NCI-H1048 (cell line): ENCODE results near the gene TSPAN3.

ENCODE experiments used
- DNase-seq: peaks from one replicate; lab custom pipeline; 2025; lab: John Stamatoyannopoulos, UW

Gene TSPAN3

DNA sequence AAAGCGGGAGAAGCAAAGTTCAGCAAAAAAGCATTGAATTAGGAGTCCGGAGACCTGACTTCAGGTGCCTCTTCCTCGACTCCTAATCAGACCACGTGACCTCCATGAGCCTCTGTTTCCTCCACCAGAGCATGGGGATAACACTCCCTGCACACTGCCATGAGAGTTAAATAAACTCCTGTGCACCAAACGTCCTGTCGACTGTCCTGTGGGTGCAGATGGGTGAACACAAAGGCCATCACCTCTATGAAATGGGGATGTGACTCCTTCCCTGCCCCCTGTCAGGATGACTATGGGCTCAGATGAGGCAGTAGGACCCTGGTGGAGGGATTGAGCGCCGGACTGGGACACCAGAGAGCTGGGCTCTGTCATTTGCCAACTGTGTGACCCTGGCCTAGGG lies 13.5 kb upstream of the TSPAN3 start:
- DNase-seq, result no peak

DNA sequence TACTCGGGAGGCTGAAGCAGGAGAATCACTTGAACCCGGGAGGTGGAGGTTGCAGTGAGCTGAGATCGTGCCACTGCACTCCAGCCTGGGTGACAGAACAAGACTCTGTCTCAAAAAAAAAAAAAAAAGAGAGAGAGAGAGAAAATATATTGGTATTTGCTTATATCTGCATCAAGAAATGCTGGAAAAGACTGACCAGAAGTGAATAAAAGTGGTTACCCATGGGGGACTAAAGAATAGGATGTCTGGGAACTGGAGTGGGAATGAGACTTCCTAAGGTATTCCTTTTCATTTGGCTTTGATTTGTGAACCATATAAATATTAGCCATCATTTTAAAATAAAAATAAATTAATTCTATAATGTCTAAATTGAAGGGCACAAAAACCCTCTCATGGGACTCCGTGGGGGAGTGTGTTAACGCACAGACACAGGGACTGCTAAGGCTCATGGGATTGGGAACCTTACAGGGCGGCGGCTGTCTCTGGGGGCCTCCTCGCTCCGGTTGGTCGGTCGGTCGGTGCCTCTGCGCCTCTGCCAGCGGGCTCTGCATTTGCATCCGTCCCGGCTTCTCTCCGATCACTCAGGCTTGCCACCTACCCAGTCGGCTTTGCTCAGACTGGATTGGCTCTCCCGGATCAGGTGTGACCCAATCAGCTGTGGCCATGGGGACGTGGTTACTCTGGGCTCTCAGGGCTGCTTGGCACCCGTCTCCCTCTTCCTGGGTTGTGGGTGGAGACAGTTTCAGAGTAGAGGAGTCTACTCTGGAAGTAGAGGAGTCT lies 12.7 kb upstream of the TSPAN3 start:
- peak; percentile 95 for DNase-seq

DNA sequence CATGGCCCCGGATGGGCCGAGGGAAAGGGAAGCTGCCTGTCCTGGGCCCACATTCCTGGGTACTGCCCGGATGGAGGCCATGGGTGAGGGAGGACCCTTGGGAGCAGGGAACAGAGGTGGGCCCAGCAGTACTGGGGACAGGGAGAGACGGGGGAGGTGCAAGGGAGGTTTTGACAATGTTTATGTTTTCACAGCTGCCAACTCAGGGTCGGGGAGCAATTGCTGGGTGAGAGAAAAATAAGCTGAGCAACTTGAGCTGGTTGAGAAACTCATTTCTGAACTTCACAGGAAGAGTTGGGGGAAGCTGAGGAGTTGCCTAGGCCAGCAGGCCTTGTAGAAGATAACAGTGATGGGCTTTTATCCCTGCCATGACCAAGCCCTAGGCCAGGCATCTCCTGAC lies 11.1 kb upstream of the TSPAN3 start:
- DNase-seq, result no peak

DNA sequence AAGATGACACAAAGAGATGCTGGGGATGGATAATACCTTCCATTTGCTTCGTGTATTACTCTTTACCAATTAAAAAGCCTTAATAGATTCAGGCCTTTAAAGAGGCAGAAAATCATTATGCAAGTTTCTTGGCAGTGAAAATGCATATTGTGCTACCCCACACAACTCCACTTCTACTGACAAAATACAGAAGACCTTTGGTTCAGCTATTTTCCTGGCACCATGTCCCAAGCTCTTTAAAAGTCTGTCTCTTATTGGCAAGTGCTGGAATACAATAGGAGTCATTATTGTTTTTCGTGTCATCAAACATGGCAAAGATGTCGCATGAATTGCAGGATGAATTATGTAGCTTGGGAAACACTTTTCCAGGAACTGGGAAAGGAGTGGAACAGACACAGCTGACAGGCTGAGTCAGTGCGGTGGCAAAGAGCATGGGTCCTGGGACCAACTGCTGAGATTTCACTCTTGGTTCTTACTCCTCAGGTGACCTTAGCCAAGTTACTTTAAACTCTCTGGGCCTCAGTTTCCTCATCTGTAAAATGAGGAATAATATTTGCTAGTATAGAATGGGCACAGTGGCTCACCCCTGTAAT lies 5.5 kb upstream of the TSPAN3 start:
- DNase-seq, result no peak

DNA sequence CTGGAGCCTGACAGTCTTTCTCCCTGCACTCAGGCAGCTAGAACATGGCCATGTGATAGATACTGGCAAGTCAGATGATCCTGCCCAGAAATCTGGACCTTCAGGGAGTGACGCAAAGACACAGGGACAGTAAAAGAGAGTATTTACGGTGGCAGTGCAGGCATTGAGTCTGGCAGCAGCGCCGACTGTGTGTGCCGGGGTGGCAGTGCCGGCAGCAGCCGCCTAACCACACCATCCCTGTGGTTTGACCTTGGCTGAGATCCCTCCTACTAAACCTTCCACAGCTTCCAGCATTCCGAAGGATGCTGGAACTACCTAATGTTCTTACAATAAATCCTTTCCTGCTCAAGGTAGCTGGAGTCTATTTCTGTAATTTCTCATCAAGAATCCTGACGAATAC lies 4.6 kb upstream of the TSPAN3 start:
- no peak for DNase-seq

DNA sequence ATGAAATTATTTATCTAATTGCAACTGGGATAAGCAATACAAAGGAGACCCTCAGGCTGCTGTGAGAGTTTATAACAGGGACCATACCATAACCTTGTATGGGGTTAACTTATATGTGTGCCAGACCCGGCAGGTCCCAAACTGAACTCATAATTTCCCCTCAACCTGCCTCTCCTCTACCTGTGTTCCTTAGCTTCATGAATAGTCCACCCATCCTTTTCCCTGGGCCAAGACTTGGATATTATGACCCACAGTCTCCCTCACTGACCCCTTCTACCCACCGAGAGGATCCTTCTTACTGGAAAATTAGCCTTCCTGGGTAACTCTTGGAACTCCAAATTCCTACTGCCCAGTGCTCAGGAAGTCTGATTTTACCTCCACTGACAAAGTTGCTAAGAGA lies 3.4 kb upstream of the TSPAN3 start:
- DNase-seq, result no peak

DNA sequence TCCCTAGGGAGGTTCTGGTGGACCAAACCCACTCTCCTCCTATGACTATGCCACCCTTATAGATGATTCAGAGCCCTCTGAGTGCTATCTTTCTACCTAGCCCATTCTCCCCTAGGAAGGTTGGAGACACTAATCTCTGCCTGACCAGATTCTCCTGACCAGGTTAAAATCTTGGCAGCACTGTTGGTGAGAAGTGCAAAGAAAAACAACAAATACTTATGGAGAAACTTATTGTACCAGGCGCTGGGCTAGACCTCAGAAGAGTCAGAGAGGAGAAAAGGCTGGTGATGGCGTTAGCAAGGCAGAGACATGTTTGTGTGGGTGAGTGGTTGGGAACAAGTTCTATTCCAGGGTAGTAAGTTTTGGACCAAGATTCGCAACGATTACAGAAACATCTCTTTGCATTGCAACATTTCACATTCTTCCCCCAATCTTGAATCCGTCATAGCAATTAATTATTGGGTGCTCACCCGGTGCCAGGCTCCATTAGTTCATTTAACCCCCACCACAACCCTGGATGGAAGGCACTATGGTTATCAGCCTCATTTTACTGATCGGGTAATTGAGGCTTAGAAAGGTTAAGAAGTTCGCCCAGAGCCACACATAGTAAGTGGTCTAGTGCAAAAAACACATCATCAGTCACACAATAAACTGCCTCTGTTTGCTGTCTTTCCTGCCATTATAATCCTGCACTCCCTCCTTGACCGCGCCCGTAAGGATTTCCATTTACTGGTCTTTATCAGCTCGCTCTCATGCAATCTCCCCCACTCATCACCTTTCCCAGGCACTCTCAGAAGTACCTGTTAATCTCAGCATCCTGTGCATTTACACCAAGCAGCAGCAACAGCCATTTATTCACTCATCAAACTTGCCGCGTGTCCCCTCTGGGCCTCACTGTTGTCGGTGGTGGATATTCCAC lies 655 bp upstream of the TSPAN3 start:
- no peak for DNase-seq

DNA sequence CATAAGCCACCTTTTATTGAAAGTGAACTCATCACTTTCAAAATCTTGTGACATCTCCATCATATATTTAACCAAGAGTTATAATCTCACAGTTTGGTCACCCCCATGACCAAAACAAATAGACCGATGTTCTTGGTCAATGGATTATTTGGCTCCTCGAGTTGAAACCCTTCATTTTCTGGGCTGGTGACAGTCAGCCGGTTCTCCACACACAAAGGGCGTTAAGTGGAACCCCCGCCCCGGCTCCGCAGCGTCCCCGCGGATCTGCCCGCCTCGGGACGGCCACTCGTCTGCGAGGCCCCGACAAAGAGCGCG lies 772 bp downstream of the TSPAN3 start:
- no peak for DNase-seq

DNA sequence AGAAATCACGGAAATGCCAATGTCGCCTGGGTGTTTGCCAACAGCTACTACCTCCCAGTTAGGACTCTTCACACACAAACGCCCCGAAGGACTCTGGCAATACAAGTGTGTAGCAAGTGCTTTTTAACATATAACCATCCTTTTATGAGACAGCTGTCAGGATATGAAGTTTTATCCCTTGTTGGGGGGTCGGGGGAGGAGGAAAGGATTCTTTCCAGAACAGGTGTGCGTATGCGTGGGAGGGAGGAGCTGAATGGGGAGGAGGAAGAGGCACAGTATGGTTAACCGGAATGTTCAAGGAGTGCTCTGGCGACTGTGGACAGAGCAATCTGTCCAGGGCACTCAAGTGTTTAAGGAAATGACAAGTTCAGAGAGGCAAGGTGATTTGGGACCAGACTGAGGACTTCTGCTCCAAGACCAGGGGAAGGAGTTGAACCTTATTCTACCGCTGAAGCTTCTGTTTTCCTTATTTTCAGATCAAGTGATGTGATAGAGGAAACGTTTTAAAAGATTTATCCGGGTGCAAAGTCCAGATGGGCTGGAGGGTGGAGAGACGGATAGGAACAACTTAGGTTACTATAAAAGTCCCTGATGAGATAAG lies 1.3 kb downstream of the TSPAN3 start:
- no peak for DNase-seq

DNA sequence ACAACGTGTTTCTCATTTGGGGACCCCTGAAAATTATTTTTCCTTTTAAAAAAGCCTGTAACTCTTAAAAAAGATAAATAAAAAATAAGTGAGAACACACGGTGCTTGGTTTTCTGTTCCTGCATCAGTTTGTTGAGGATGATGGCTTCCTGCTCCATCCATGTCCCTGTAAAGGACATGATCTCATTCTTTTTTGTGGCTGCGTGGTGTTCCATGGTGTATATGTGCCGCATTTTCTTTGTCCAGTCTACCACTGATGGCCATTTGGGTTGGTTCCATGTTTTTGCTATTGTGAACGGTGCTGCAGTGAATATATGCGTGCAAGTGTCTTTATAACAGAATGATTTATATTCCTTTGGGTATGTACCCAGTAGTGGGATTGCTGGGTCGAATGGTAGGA lies 2.3 kb downstream of the TSPAN3 start:
- DNase-seq, result no peak

DNA sequence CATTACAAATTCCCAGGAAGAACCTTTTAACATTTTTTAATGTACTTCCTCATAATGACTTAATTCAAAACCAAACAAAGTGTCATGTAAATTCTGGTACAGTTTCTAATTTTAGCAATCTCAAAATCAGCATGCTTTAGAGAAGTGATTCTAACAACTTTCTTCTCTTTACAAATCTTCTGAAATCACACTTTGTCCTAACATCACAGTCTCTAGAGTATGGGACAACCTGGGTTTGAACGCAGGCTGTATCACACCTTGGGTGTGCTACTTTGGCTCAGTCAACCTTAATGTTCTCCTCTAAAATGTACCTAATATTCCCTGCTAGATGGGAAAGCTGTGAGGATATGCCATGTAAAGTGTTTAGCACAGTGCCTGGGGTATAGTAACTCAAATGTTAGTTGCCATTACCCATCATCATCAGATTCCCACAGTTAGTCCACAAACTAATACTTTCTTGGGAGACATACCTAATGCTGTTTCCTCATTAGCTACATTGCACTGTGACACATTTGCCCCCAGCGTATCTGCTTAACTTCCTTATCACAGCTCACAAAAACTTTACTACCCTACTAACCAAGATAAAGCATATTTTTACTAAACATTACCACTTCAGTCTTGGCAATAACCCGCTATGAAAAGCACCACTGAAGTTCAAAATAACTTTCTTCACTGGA lies 3.1 kb downstream of the TSPAN3 start:
- no peak for DNase-seq

DNA sequence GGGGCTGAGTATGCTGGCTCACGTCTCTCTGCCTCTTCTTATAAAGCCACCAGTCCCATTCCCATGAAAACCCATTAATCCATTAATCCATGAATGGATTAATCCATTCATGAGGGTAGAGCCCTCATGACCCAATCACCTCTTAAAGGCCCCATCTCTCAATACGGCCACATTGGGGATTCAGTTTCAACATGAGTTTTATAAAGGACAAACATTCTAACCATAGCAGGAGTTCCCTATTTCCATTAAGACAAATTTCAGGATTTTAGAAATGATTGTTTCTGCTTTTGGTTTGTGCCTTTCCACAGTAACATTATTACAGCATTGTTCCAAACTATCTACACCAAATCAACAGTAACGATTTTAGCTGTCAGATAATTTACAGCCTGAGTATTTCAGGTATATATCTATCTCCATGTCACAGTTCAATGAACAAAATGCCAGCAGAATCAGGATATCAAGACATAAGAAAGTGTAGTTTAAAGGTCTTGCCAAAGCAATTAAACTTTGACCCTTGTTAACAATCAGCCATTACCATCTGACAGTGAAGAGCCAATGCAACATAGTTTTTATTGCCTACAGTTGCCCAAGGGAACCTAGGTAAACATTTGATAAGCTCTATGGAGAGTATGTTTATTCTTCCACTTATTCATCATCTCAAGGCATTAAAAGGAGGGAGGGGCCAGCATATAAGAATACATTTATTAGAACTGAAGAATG lies 3.8 kb downstream of the TSPAN3 start:
- no peak for DNase-seq

DNA sequence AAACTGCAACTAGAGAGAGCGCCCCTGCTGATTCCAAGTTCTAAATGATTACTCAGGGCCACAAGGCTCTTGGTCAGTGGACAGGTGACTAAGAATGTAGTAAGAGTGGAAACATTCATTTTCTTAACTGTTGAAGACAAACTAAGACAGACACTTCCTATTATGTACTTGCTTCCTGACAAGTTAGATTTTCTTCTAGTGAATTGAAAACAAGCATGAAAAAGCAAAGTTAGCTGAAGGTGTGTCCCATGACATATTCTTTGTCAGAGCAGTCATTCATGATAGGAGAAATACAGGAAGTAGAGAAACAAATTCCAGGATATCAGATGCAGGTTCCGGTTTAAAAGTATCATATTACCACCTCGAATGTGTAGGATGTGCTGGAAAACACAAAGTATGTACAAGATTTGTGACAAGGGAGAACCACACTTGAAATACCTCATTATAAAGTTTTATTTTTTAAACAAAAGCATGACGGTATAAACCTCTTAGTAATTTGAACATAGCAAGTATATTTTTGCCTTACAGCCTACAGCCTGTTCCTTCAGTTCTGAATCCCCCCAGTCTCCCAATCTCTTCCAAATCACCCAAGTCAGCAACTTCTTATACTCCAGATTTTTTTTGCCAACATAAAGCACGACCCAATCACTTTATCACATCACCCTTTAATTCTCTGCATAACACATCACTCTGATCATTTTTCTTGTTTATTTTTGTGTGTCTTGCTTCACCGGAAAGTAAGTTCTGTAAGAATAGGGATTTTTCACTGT lies 6.2 kb downstream of the TSPAN3 start:
- no peak for DNase-seq

DNA sequence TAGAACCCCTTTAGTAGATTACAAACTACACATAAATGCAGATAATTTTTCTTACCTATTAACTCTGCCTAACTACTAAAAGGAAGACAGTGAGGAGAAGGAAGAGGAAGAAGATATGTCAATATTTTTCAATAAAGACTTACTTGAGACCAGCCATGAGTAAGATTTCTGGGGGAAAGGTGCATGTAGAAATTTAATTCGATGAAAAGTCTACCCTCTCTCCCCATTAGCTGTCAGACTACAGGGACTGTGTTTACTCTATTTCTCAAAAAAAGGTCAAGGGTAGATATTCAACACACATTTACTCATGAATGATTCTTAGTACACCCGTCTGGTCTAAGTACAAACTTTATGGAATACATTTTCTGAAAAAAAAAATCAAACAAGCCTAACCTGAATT lies 6.8 kb downstream of the TSPAN3 start:
- DNase-seq, result no peak

DNA sequence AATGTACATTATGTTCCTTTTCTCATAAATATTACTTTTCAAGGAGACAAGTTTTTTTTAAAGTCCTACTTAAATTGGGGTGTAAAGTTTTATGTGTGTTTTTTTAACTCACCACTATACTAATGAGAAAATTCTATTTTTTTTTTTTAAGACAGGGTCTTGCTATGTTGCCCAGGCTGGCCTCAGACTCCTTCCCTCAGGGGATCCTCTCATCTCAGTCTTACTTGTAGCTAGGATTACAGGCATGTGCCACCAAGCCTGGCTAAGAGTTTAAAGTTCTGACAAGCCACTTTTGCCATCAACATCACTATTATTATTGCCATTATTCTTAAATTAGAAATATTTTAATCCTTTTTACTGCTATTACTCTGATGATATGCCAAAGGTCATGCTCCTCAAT lies 7.7 kb downstream of the TSPAN3 start:
- DNase-seq, result no peak

DNA sequence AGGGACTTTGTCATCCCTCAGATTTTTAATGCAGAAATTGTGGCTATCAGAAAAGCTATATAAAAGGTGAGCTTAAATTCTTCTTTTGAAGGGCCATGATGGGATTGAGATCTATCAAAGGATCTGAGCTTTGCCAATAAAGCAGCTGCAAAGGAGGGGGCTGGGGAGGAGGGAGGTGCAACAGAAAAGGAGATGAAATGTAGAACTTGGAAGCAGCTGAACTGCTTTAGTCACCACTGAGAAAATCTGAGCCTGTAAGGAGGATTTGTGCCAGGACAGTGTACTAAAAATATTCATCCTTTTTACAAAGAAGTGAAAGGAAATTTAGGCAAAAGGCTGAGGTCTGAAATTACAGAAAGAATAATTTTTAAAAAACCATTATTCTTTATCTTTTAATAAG lies 10.4 kb downstream of the TSPAN3 start:
- no peak for DNase-seq

DNA sequence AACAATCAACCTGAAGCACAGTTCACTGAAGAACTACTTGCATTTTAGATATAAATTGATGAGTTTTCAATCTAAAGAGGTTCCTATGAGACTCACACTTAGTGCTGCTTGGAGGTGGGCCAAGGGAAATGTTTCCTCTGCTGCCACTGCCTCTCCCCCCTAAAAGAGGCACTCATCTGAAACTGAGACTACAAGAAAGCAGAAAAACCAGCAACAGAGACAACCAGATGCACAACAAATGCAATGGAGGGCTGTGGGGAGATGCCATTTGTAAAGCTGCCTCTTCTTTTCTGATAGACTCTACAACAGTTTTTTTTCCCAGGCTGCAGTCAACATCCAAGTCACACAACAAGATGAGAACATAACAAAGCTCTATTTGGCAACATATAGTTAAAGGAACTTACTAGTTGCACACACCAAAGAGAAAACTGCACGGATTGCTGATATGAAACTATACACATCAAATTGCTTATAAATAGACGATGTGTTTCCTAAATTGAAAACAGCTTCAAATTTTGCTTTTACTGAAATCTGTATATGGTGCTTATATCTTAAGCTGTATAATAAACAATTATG lies 11.0 kb downstream of the TSPAN3 start:
- DNase-seq, result no peak

DNA sequence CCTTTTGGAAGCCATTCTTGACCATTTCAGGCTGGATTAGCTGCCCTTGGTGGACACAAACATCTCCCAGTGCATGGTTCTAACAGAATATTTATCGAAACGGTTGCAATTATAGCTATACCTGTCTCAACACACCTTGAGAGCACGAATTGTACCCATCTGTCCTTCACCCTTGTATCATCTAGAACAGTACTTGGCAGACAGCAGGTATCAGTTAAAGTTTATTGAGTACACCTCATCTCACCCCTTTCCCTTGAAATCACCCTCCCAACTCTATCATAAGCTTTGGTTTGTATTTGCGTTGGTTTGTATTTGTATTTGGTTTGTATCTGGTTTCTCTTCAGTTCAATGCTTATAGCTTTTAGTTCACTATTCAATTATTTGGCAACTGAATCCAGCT lies 12.4 kb downstream of the TSPAN3 start:
- no peak for DNase-seq

DNA sequence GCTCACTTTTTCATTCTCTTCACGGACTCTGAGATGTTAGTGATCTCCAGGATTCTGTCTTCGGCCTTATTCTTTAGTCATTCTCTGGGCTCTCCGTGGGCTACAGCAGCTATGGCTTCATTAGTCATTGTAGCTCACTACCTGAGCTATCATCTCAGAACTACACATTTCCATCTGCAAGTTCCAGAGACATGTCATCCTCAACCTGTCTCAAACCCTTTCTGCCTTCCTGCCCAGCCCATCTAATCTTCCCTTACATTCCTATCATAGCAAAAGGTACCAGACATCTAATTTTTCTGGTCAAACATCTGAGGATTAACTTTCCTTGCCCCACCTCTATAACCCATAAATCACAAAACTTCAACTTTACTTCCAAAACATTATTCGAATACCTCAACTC lies 13.2 kb downstream of the TSPAN3 start:
- DNase-seq, result no peak

DNA sequence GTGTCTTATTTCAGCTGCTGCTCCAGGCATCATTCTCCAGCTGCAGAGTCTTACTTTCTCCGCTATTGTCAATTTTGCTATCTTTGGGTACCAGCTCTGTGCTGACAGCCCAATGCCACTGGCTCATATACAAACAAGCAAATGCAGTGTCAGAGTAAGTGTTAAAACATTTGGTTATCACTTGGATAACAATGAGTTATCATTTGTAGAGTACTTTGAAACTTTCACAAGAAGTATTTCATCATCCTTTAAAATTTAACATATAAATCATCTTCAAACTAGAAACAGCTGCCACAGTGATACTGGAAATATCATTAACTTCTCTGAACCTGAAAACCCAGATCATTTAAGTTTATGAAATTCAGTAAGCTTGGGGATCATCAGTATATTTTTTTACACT lies 13.8 kb downstream of the TSPAN3 start:
- DNase-seq, result no peak
